Right atrium auricular region (tissue), 2 donors: ENCODE data around the gene BRSK2. TPM values are rescaled to one million over a fixed set of nuclear protein-coding genes. Genes with fewer than 3 reads are reported as not detected.

Experiments
- DNase-seq: peaks from one replicate; pipeline ENCODE4 v3.0.0-alpha.2; 2019; ENCODE audit warnings: low spot score
- H3K27ac ChIP-seq, 2 donors: fragments of 200-600 bp; sonication (generic); 1 replicate in 1 of 2; 2 replicates in 1 of 2; pipeline ENCODE4 v1.5.1; 2016 to 2019
- H3K27me3 ChIP-seq, 2 donors: fragments of 200-600 bp; sonication (generic); one replicate each; pipeline versions ENCODE4 v1.5.1 to v1.6.0; 2017 to 2019
- H3K36me3 ChIP-seq: fragments of 200-600 bp; sonication (generic); one replicate; pipeline ENCODE4 v1.5.1; 2016
- H3K4me1 ChIP-seq, 2 donors: fragments of 200-600 bp; sonication (generic); one replicate each; pipeline versions ENCODE4 v1.5.1 to v1.6.0; 2017 to 2019
- H3K4me3 ChIP-seq, 2 donors: fragments of 200-600 bp; sonication (generic); 1 replicate in 1 of 2; 2 replicates in 1 of 2; pipeline ENCODE4 v1.5.1; 2017 to 2019; ENCODE audit warnings: mild to moderate bottlenecking in 1 of 2, moderate library complexity in 1 of 2
- H3K9me3 ChIP-seq, 2 donors: fragments of 200-600 bp; sonication (generic); one replicate each; pipeline ENCODE4 v1.5.1; 2019
- CTCF ChIP-seq, 2 donors: fragments of 200-600 bp; sonication (generic); IDR thresholded peaks; one replicate each; pipeline ENCODE4 v1.5.1; 2019; ENCODE audit warnings: antibody characterized with exemption in 2 of 2
- total RNA-seq, 2 donors: library from RNA; depleted of rRNA; stranded (reverse); fragments of >200 nt; gene quantifications; one replicate each; pipeline ENCODE4 v1.1.0, GENCODE V29; 2016

BRSK2 gene
- total RNA-seq, 2 donors from 2014 or later = 0.19 to 0.51 TPM

GRCh38 chr11:1437500-1437899, 47.8 kb downstream of the BRSK2 start:
- DNase-seq = no peak
- Histone ChIP-seq H3K27me3 (no peaks in the 10 kb centered on the region), H3K4me3 (no peak overlapping the region), H3K9me3 (no peaks in the 10 kb centered on the region), H3K36me3 (no peaks in the 10 kb centered on the region), H3K27ac (no peak overlapping the region), H3K4me1 (peaks cover 0 to 36% of the 10 kb centered on the region in 2 donors)
- no peak for TF ChIP-seq CTCF (IDR thresholded peaks at IDR 0.05)

DNA sequence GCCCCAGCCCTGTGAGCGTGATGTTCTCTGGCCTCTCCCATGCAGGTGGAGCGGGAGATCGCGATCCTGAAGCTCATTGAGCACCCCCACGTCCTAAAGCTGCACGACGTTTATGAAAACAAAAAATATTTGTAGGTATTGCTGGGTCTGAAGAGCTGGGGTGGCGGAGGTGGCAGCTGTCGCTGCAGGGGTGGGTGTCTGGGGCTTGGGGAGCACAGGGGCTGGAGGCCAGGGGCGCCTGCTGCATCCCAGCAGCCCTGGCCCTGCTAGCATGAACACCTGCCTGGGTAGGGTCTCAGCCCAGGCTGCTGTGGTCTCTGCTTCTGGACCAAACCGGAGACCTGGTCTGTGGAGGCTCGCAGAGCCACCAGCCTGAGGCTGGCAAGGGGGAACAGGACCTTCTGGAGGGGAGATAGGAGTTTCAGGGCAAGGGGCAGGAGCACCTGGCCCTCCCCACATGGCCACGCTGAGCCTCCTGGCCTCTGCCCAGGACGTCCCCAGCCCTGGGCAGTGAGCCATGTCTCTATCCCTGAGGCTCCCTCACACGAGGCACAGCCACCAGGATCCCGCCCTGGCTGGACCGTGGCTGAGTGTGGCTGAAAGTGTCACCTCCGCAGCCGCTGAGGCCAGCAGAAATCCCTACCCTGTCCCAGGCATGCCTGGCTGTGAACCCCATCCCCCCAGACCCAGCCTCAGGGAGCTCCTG, 48.7 kb downstream of the BRSK2 start:
- TF ChIP-seq CTCF (IDR thresholded peaks at IDR 0.05) = no peak
- no peaks in the 10 kb centered on the region for H3K36me3 ChIP-seq
- peaks cover 0 to 36% of the 10 kb centered on the region in 2 donors for H3K4me1 ChIP-seq
- H3K27ac ChIP-seq = no peak overlapping the region
- DNase-seq = no peak
- H3K27me3 ChIP-seq = no peaks in the 10 kb centered on the region
- no peak overlapping the region for H3K4me3 ChIP-seq
- no peaks in the 10 kb centered on the region for H3K9me3 ChIP-seq

GRCh38 chr11:1438967-1439330, 49.2 kb downstream of the BRSK2 start:
- H3K27ac ChIP-seq = no peak overlapping the region
- H3K4me3 ChIP-seq = no peak overlapping the region
- peaks cover 0 to 36% of the 10 kb centered on the region in 2 donors for H3K4me1 ChIP-seq
- H3K9me3 ChIP-seq = no peaks in the 10 kb centered on the region
- DNase-seq = no peak
- H3K27me3 ChIP-seq = no peaks in the 10 kb centered on the region
- no peak for TF ChIP-seq CTCF (IDR thresholded peaks at IDR 0.05)
- H3K36me3 ChIP-seq = no peaks in the 10 kb centered on the region

DNA sequence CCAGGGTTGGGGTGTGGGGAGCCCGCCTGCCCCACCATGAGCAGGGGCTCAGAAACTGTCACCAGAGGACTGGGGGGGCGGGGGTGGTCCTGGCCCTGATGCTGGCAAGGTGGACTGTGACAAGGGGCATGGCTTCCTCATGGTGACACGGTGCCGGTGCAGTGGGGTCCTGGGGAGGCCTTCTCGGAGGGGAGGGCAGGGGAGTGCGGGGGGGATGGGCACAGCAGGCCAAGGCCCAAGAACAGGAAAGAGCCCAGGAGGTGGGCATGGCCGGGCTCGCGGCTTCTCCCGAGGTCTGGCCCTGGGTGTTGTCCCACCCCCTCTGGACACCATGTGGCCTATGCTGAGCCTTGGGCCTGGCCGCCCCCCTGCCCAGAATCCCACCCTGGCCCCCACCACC, 49.6 kb downstream of the BRSK2 start:
- Histone ChIP-seq H3K27me3 (no peaks in the 10 kb centered on the region), H3K27ac (no peak overlapping the region), H3K4me3 (no peak overlapping the region), H3K4me1 (peaks cover 0 to 36% of the 10 kb centered on the region in 2 donors), H3K9me3 (no peaks in the 10 kb centered on the region), H3K36me3 (no peaks in the 10 kb centered on the region)
- no peak for DNase-seq
- no peak for TF ChIP-seq CTCF (IDR thresholded peaks at IDR 0.05)

GRCh38 chr11:1440066-1440465, 50.3 kb downstream of the BRSK2 start:
- no peaks in the 10 kb centered on the region for H3K27me3 ChIP-seq
- H3K4me1 ChIP-seq = peaks cover 0 to 36% of the 10 kb centered on the region in 2 donors
- H3K36me3 ChIP-seq = no peaks in the 10 kb centered on the region
- no peak for DNase-seq
- H3K9me3 ChIP-seq = no peaks in the 10 kb centered on the region
- no peak for TF ChIP-seq CTCF (IDR thresholded peaks at IDR 0.05)
- H3K27ac ChIP-seq = no peak overlapping the region
- H3K4me3 ChIP-seq = no peak overlapping the region

- peaks cover 0 to 36% of the 10 kb centered on the region in 2 donors for H3K4me1 ChIP-seq
- no peak overlapping the region for H3K27ac ChIP-seq
- no peak for DNase-seq
- H3K4me3 ChIP-seq = no peak overlapping the region
- no peak for TF ChIP-seq CTCF (IDR thresholded peaks at IDR 0.05)
- H3K36me3 ChIP-seq = no peaks in the 10 kb centered on the region
- no peaks in the 10 kb centered on the region for H3K9me3 ChIP-seq
- H3K27me3 ChIP-seq = no peaks in the 10 kb centered on the region
Measured at GRCh38 chr11:1440496-1440895, 50.8 kb downstream of the BRSK2 start.
